IPS DF 19.7 (cell line): Measurements from ENCODE around the gene PYCR2.
"Not testable (repeated sequence)": the region's sequence is repeated elsewhere in the genome, so short reads cannot be mapped to it uniquely, and the experiment has no call there.

Experiments used
- DNase-seq: peaks from one replicate; pipeline ENCODE4 v3.0.0-alpha.2; 2013; ENCODE audit warnings: low read depth, low spot score

The PYCR2 gene

GRCh38 chr1:225890346-225891228 lies 33.5 kb downstream of the PYCR2 start:
- DNase-seq = no peak

GRCh38 chr1:225889743-225890142 lies 34.3 kb downstream of the PYCR2 start:
- no peak for DNase-seq

- no peak for DNase-seq
Measured at GRCh38 chr1:225888898-225889601, 35.0 kb downstream of the PYCR2 start, which contains the start of gene LEFTY1. Gene LEFTY1 (minus strand): TSS chr1:225889146. CDS start chr1:225889066, 80 bp downstream.

GRCh38 chr1:225888289-225888897 lies 35.7 kb downstream of the PYCR2 start:
- DNase-seq = no peak

- not testable (repeated sequence) for DNase-seq
Measured at GRCh38 chr1:225887554-225888288, 36.3 kb downstream of the PYCR2 start.

GRCh38 chr1:225887030-225887314 lies 37.1 kb downstream of the PYCR2 start:
- no peak for DNase-seq

GRCh38 chr1:225886159-225887029 lies 37.7 kb downstream of the PYCR2 start:
- no peak for DNase-seq

GRCh38 chr1:225885336-225885735 lies 38.7 kb downstream of the PYCR2 start:
- no peak for DNase-seq

- no peak for DNase-seq
Measured at GRCh38 chr1:225883616-225884265, 40.3 kb downstream of the PYCR2 start.

GRCh38 chr1:225882694-225883615 lies 41.1 kb downstream of the PYCR2 start:
- DNase-seq = no peak

GRCh38 chr1:225881959-225882693 lies 41.9 kb downstream of the PYCR2 start, which contains the start of gene TMEM63A:
Gene TMEM63A (minus strand): TSS chr1:225882380. CDS start chr1:225877580, 4,800 bp downstream.
- no peak for DNase-seq

- DNase-seq = no peak
Measured at GRCh38 chr1:225881081-225881958, 42.7 kb downstream of the PYCR2 start.

- DNase-seq = no peak
Measured at GRCh38 chr1:225880636-225881035, 43.4 kb downstream of the PYCR2 start.

- DNase-seq = no peak
Measured at GRCh38 chr1:225880222-225880588, 43.8 kb downstream of the PYCR2 start.

GRCh38 chr1:225879521-225880221 lies 44.4 kb downstream of the PYCR2 start:
- DNase-seq = no peak

GRCh38 chr1:225878282-225878681 lies 45.8 kb downstream of the PYCR2 start:
- no peak for DNase-seq

- DNase-seq = no peak
Measured at GRCh38 chr1:225877580-225877979, 46.5 kb downstream of the PYCR2 start.
